LHCN-M2 (cell line): ENCODE measurements around the gene C12orf54. TPM values are rescaled to one million over a fixed set of nuclear protein-coding genes. Genes with fewer than 3 reads are reported as not detected.
"Not testable (repeated sequence)": the region's sequence is repeated elsewhere in the genome, so short reads cannot be mapped to it uniquely, and the experiment has no call there.

Experiments
- DNase-seq: peaks from one replicate; pipeline ENCODE4 v3.0.0-alpha.2; 2012; ENCODE audit warnings: low read depth
- total RNA-seq: library from RNA; depleted of rRNA; stranded (reverse); fragments of >200 nt; gene quantifications from 2 replicates; pipeline ENCODE4 v1.2.3, GENCODE V29; 2014; rRNA removed

Gene C12orf54
- total RNA-seq, 1 experiment from 2014 or later, result not detected

DNA sequence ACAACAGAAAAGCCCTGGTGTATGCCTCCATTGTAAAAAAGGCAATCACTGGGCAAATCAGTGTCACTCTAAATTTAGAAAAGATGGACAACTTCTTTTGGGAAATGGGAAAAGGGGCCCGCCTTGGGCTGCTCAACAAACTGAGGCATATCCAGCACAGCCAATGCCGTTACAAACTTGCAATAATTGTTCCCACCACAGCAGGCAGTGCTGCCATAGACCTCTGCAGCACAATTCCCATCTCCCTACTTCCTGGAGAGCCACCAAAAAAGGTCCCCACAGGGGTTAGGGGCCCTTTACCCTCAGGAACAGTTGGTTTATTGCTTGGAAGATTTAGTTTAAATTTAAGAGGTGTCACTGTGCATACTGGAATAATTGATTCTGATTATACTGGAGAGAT, 26.7 kb downstream of the C12orf54 start:
- no peak for DNase-seq

DNA sequence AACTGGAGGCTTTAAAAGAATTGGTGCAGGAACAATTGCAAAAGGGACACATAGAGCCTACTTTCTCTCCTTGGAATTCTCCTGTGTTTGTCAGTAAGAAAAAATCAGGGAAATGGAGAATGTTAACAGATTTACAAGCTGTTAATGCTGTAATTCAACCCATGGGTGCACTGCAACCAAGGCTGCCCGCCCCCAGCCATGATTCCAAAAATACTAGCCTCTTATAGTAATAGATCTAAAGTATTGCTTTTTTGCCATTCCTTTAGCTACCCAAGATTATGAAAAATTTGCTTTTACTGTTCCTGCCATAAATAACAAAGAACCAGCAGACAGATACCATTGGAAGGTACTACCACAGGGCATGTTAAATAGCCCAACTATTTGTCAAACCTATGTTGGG, 27.8 kb downstream of the C12orf54 start:
- DNase-seq, result no peak

DNA sequence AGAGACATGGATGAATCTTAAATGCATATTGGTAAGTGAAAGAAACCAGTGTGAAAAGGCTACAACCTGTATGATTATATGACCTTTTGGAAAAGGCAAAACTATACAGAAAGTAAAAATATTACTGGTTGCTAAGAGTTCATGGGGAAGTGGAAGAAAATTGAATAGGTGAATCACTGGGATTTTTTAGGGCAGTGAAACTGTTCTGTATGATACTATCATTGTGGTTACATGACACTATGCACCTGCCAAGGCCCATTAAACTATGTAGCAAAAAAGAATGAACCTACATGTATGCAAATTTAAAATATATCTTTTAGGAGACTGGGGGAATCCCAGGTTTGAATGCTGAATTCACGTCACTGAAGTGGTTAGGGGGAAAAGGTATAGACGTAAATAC, 30.6 kb downstream of the C12orf54 start:
- DNase-seq, result no peak

DNA sequence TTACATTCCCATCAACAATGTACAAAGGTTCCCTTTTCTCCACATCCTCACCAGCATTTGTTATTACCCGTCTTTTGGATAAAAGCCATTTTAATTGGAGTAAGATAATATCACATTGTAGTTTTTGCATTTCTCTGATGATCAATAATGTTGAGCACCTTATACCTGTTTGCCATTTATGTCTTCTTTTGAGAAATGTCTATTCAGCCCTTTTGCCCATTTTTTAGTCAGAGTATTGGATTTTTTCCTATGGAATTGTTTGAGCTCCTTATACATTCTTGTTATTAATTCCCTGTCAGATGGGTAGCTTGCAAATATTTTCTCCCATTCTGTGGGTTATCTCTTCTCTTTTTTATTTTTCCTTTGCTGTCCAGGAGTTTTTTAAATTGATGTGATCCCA, 32.4 kb downstream of the C12orf54 start:
- no peak for DNase-seq

DNA sequence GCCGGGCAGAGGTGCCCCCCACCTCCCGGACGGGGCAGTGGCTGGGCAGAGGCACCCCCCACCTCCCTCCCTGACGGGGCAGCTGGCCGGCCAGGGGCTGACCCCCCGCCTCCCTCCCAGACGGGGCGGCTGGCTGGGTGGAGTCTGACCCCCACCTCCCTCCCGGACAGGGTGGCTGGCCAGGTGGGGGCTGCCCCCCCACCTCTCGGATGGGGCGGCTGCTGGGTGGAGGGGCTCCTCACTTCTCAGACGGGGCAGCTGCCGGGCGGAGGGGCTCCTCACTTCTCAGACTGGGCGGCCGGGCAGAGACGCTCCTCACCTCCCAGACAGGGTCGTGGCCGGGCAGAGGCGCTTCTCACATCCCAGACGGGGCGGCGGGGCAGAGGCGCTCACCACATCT, 38.1 kb downstream of the C12orf54 start:
- not testable (repeated sequence) for DNase-seq

DNA sequence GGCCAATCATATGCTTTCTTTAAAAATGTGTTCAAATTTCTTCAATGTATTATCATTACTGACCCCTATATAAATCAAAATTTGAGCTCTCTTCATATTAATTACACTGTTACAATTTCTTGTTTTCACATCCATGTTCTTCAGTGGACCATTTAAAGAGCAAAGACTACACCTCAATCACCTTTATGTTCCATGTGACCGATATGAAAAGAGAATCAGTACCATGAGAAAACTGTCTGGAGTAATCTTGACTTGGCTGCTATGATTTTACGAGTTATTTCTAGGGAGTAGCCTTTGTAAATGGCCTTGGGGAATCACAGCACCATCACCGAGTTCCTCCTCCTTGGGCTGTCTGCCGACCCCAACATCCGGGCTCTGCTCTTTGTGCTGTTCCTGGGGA, 43.0 kb downstream of the C12orf54 start, which contains the start of gene OR8S1:
OR8S1 (plus strand) TSS at position 301 of the 400 bp plus-strand sequence; CDS start at position 301, 0 bp downstream.
- no peak for DNase-seq

DNA sequence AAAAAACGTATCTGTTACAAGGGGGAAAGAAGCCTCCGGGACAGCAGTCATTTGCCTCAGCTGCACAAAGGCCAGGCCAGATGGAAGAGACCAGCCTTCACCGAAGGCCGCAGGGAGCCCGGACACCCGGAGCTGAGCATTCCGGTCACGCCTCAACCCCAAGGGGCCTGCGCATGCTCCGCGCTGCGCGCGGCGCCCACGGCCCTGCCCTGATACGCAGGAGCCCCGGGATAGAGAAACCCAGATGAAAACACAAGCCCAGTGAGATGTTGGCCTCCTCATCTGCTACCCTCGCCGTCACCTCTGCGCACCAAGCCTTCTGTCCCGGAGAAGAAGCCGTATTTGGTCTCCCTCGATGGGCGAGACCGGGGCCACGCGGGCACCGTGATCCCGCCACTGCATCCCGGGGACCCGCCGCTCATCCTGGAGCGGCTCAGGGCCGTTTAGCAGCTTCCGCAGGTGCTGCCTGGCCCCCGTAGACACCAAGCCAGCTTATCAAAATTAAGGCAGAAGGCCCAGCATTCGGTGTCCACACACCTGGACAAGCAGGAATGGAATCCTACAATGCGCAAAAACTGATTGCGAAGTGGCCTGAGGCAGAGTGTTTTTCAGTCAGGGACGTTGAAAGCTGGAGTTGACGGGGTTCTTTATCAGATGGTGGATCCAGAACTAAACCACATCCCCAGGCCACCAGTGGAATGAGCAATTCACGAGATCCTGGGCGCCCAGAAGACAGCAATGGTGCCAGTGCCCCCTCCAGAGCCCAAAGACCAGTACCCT, 45.8 kb downstream of the C12orf54 start:
- DNase-seq, result no peak

DNA sequence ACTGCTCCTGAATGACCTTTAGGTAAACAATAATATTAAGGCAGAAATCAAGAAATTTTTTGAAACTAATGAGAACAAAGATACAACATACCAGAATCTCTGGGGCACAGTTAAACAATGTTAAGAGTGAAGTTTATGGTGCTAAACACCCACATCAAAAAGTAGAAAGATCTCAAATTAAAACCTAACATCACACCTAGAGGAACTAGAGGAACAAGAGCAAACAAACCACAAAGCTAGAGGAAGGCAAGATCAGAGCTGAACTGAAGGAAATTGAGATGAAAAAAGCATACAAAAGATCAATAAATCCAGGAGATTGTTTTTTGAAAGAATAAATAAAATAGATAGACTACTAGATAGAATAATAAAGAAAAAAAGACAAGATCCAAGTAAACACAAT, 50.3 kb downstream of the C12orf54 start:
- no peak for DNase-seq

DNA sequence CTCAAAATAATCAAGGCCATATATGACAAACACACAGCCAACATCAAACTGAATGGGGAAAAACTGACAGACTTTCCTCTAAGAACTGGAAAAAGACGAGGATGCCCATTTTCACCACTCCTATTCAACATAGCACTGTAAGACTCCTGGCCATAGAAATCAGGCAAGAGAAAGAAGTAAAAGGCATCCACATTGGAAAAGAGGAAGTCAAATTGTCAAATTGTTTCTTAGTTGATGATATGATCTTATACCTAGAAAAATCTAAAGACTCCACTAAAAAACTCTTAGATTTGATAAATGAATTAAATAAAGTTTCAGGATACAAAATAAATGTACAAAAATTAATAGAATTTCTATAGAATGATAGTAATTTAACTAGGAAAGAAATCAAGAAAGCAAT, 54.3 kb downstream of the C12orf54 start:
- DNase-seq, result no peak

DNA sequence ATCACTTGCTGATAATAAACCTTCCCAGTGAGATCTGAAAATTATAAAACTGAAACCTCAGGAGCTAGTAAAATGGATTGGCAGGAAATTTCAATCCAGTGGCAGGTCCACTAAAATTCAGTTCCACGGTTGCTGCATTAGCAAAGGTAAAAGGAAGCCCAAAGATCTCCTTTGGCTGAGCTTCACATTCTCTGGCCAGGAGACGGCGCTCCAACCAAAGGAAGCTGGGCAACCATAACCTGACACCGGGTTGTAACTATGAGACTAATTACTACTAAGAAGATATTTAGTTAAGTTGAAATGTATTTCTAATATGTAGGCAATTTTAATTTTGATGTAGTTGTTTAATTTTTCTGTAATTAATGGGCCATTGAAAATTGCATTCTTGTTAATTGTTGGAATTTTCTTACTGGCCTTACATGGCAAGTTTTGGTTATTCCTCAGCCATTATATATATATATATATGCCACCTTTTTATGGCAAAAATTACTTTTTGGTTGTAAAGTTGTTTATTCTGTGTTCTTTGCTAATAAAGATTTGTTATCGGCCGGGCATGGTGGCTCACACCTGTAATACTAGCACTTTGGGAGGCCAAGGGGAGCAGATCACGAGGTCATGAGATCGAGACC, 60.1 kb downstream of the C12orf54 start:
- DNase-seq, result peak; percentile 16

DNA sequence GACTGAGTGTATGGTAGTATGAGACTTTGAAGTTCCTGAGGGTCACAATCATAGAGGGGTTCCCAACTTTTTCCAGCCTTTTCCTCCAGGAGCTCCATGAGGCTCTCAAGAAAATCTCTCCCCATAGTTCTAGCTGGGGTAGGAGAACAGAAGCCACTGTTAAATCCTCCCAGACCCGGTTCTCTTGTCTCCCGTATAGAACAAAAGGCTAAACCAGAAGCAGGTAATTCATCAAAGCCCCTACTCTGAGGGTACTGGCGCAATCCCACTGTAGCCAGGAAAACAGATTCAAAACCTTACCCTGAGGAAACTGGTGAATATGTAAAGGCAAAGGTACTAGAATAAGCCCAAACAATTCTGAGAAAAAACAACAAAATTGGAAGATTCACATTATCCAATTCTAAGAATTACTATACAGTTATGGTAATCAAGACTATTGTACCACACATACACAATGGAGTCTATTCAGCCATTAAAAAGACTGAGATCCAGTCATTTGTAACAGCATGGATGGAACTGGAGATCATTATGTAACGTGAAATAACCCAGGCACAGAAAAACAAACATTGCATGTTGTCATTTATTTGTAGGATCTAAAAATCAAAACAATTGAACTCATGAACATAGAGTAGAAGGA, 63.7 kb downstream of the C12orf54 start:
- no peak for DNase-seq

Other genes starting within 250 kb of the C12orf54 start
- gene ZNF641, start 131.6 kb upstream of the C12orf54 start, total RNA-seq, result 3.2 and 4.0 TPM in 2 replicates
- not detected in 2 replicates for gene ANP32D, start 9.9 kb upstream of the C12orf54 start, total RNA-seq
- gene OR8S1, start 43.1 kb downstream of the C12orf54 start, total RNA-seq, result not detected in 2 replicates
- not detected in 2 replicates for gene LALBA, start 87.5 kb downstream of the C12orf54 start, total RNA-seq
- 36.9 and 44.9 TPM in 2 replicates for gene KANSL2, start 199.7 kb downstream of the C12orf54 start, total RNA-seq
- 25.2 and 40.9 TPM in 2 replicates for gene CCNT1, start 234.2 kb downstream of the C12orf54 start, total RNA-seq